NCI-H460 (cell line): Measurements from ENCODE around the gene PRIMPOL. TPM values are rescaled to one million over a fixed set of nuclear protein-coding genes. Genes with fewer than 3 reads are reported as not detected.

Source experiments
- total RNA-seq: library from RNA; depleted of rRNA; stranded (reverse); fragments of >200 nt; shearing (Covaris generic); gene quantifications from 2 replicates; pipeline ENCODE4 v1.2.3, GENCODE V29; 2014; rRNA removed

PRIMPOL gene
- total RNA-seq, 1 experiment from 2014 or later, result 20.6 TPM

Other genes with a start within 250 kb of the PRIMPOL start
- 22.6 and 27.2 TPM in 2 replicates for gene IRF2, start 175.2 kb upstream of the PRIMPOL start, total RNA-seq
- gene CASP3, start 291 bp upstream of the PRIMPOL start, total RNA-seq, result 62.2 and 63.6 TPM in 2 replicates
- 33.9 and 36.9 TPM in 2 replicates for gene CENPU, start 84.4 kb downstream of the PRIMPOL start, total RNA-seq
- 27.0 and 28.9 TPM in 2 replicates for gene ACSL1, start 176.2 kb downstream of the PRIMPOL start, total RNA-seq